H1 (cell line): ENCODE measurements around the gene AWAT1. TPM values are rescaled to one million over a fixed set of nuclear protein-coding genes. Genes with fewer than 3 reads are reported as not detected.
"Not testable (repeated sequence)": the region's sequence is repeated elsewhere in the genome, so short reads cannot be mapped to it uniquely, and the experiment has no call there.

ENCODE experiments used
- CTCF ChIA-PET: fragments of 300-600 bp; sonication (Branson Sonifier 250); formaldehyde crosslinking; loops from one replicate; lab custom pipeline; 2021; ENCODE audit not compliant: partially characterized antibody; lab: Charles Lee
- POLR2A ChIA-PET: fragments of 300-600 bp; sonication (Branson Sonifier 250); formaldehyde crosslinking; loops from one replicate; lab custom pipeline; 2021; ENCODE audit warnings: inconsistent platforms; ENCODE audit not compliant: partially characterized antibody; lab: Charles Lee
- DNase-seq, 2 experiments: peaks; one replicate each; pipeline versions ENCODE4 v3.0.0 to v3.0.0-alpha.2; 2010 to 2022; ENCODE audit warnings: low spot score in 2 of 2, low read depth in 1 of 2, mixed read lengths in 1 of 2
- FAIRE-seq: peaks from 2 replicates; lab custom pipeline; 2011; peaks lifted over from hg19 to GRCh38; lab: Jason Lieb, UNC
- H2AFZ ChIP-seq: 2 replicates; pipeline ENCODE4 v1.8.1; 2012; ENCODE audit warnings: low read length, inconsistent platforms
- H2AK5ac ChIP-seq: 2 replicates; pipeline ENCODE4 v1.6.1; 2013; ENCODE audit warnings: low read depth, low read length
- H2BK120ac ChIP-seq: replicated peaks from 2 replicates; pipeline ENCODE3; 2013; ENCODE audit warnings: low read depth, low read length, inconsistent platforms
- H2BK12ac ChIP-seq: 2 replicates; pipeline ENCODE4 v1.6.1; 2013; ENCODE audit warnings: low read depth, low read length
- H2BK15ac ChIP-seq: 2 replicates; pipeline ENCODE4 v1.6.1; 2013; ENCODE audit warnings: low read length
- H2BK20ac ChIP-seq: 2 replicates; pipeline ENCODE4 v1.6.1; 2013; ENCODE audit warnings: low read length
- H2BK5ac ChIP-seq: 2 replicates; pipeline ENCODE4 v1.6.1; 2013; ENCODE audit warnings: low read depth, low read length
- H3K14ac ChIP-seq: 2 replicates; pipeline ENCODE4 v1.6.1; 2013; ENCODE audit warnings: inconsistent platforms; ENCODE audit not compliant: insufficient read length
- H3K18ac ChIP-seq: 2 replicates; pipeline ENCODE4 v1.6.1; 2013; ENCODE audit warnings: low read length; ENCODE audit errors: extremely low read depth
- H3K23ac ChIP-seq: 2 replicates; pipeline ENCODE4 v1.6.1; 2013; ENCODE audit warnings: inconsistent platforms; ENCODE audit not compliant: insufficient read length
- H3K23me2 ChIP-seq: 2 replicates; pipeline ENCODE4 v1.6.1; 2013; ENCODE audit warnings: low read depth, low read length
- H3K27ac ChIP-seq: 2 replicates; pipeline ENCODE4 v1.6.1; 2011; ENCODE audit warnings: low read depth, low read length, inconsistent platforms
- H3K27me3 ChIP-seq, 4 experiments: replicated peaks in 1 of 4; 1 replicate in 1 of 4; 2 replicates in 3 of 4; pipeline versions ENCODE4 v1.6.1 to v1.8.1; 2011 to 2013; ENCODE audit warnings: low read length in 3 of 4, mild to moderate bottlenecking in 3 of 4, inconsistent platforms in 2 of 4, mixed read lengths in 2 of 4, moderate library complexity in 1 of 4; ENCODE audit not compliant: control insufficient read depth in 3 of 4, insufficient read depth in 3 of 4; ENCODE audit errors: extremely low read depth in 1 of 4
- H3K36me3 ChIP-seq, 4 experiments: 2 replicates each; pipeline versions ENCODE4 v1.6.1 to v1.8.1; 2011 to 2013; ENCODE audit warnings: mild to moderate bottlenecking in 4 of 4, low read length in 3 of 4, moderate library complexity in 2 of 4, control low read depth in 1 of 4, inconsistent platforms in 1 of 4; ENCODE audit not compliant: insufficient read depth in 4 of 4, control insufficient read depth in 2 of 4
- H3K4ac ChIP-seq: replicated peaks from 2 replicates; pipeline ENCODE3; 2013; ENCODE audit warnings: low read length, low read depth, mixed read lengths, inconsistent platforms; ENCODE audit not compliant: insufficient read length
- H3K4me1 ChIP-seq, 4 experiments: replicated peaks in 1 of 4; 1 replicate in 1 of 4; 2 replicates in 3 of 4; pipeline versions ENCODE4 v1.6.1 to v1.8.1; 2011 to 2013; ENCODE audit warnings: low read length in 3 of 4, inconsistent platforms in 2 of 4, mixed read lengths in 1 of 4; ENCODE audit not compliant: insufficient read depth in 4 of 4, control insufficient read depth in 3 of 4
- H3K4me2 ChIP-seq, 2 experiments: 2 replicates each; pipeline versions ENCODE4 v1.6.1 to v1.8.1; 2011 to 2013; ENCODE audit warnings: low read depth in 2 of 2, low read length in 2 of 2, control low read depth in 1 of 2, inconsistent platforms in 1 of 2, mild to moderate bottlenecking in 1 of 2; ENCODE audit not compliant: insufficient read depth in 1 of 2
- H3K4me3 ChIP-seq, 4 experiments: fragments of 200-600, 300-600 bp in 1 of 4; sonication (generic), shearing (Covaris generic), sonication (Bioruptor Twin) in 1 of 4; 2 replicates each; pipeline versions ENCODE4 v1.5.1 to v1.8.1; 2011 to 2016; ENCODE audit warnings: low read length in 4 of 4, low read depth in 3 of 4, control low read depth in 2 of 4, inconsistent platforms in 2 of 4, mild to moderate bottlenecking in 2 of 4, mixed read lengths in 1 of 4, moderate library complexity in 1 of 4; ENCODE audit not compliant: insufficient read depth in 2 of 4; ENCODE audit errors: extremely low read depth in 1 of 4
- H3K56ac ChIP-seq: replicated peaks from 2 replicates; pipeline ENCODE3; 2013; ENCODE audit warnings: low read depth, mild to moderate bottlenecking, mixed read lengths, low read length, inconsistent platforms; ENCODE audit not compliant: insufficient read length
- H3K79me1 ChIP-seq: 2 replicates; pipeline ENCODE4 v1.6.1; 2013; ENCODE audit warnings: low read depth, low read length, control low read depth
- H3K79me2 ChIP-seq, 2 experiments: 2 replicates each; pipeline versions ENCODE4 v1.6.1 to v1.8.1; 2012 to 2013; ENCODE audit warnings: low read length in 2 of 2, mild to moderate bottlenecking in 2 of 2, inconsistent platforms in 1 of 2; ENCODE audit not compliant: insufficient read depth in 2 of 2, control insufficient read depth in 1 of 2
- H3K9ac ChIP-seq, 4 experiments: replicated peaks in 1 of 4; 1 replicate in 1 of 4; 2 replicates in 3 of 4; pipeline versions ENCODE4 v1.6.1 to v1.8.1; 2011 to 2013; ENCODE audit warnings: low read depth in 3 of 4, low read length in 3 of 4, control low read depth in 2 of 4, mild to moderate bottlenecking in 2 of 4, moderate library complexity in 2 of 4, inconsistent platforms in 1 of 4; ENCODE audit errors: extremely low read depth in 1 of 4
- H3K9me3 ChIP-seq, 2 experiments: 2 replicates each; pipeline versions ENCODE4 v1.6.1 to v1.8.1; 2012 to 2013; ENCODE audit warnings: mild to moderate bottlenecking in 2 of 2, moderate library complexity in 2 of 2, control low read depth in 1 of 2, inconsistent platforms in 1 of 2, low read depth in 1 of 2, low read length in 1 of 2, mixed read lengths in 1 of 2; ENCODE audit not compliant: insufficient read depth in 2 of 2
- H4K20me1 ChIP-seq, 2 experiments: replicated peaks in 1 of 2; 2 replicates each; pipeline versions ENCODE3 to v1.8.1; 2011 to 2013; ENCODE audit warnings: inconsistent platforms in 2 of 2, low read length in 2 of 2, mild to moderate bottlenecking in 1 of 2; ENCODE audit not compliant: insufficient read depth in 2 of 2, control insufficient read depth in 1 of 2
- H4K5ac ChIP-seq: 2 replicates; pipeline ENCODE4 v1.6.1; 2013; ENCODE audit warnings: low read length, low read depth, mixed read lengths, inconsistent platforms; ENCODE audit not compliant: insufficient read length
- H4K8ac ChIP-seq: 2 replicates; pipeline ENCODE4 v1.8.0; 2013; ENCODE audit warnings: mild to moderate bottlenecking, moderate library complexity, low read length, inconsistent platforms; ENCODE audit not compliant: insufficient read depth; ENCODE audit errors: extremely low read depth
- H4K91ac ChIP-seq: replicated peaks from 2 replicates; pipeline ENCODE3; 2013; ENCODE audit warnings: low read length, mixed read lengths, inconsistent platforms; ENCODE audit not compliant: insufficient read length
- WGBS, 2 experiments: shearing (Covaris generic) in 1 of 2; methylation state at CpG; one replicate each; pipeline versions ENCODE4 v1.1.6 to v1.1.7; 2013 to 2015; ENCODE audit warnings: low lambda C conversion rate in 2 of 2, mixed read lengths in 2 of 2, inconsistent platforms in 1 of 2, low coverage in 1 of 2, missing lambda C conversion rate in 1 of 2; ENCODE audit not compliant: insufficient replicate concordance in 2 of 2, insufficient coverage in 1 of 2, insufficient read length in 1 of 2; ENCODE audit errors: extremely low coverage in 1 of 2, missing lambda C conversion rate in 1 of 2; 5-methylcytosine and 5-hydroxymethylcytosine counted together
- polyA plus RNA-seq, 7 experiments: library from polyadenylated mRNA; depleted of rRNA in 3 of 7; stranded (reverse) in 5 of 7; unstranded in 2 of 7; fragments of >200 nt in 5 of 7; fragments of 200-250 nt in 2 of 7; gene quantifications; 1 replicate in 5 of 7; 2 replicates in 1 of 7; 4 replicates in 1 of 7; pipeline versions ENCODE4 v1.2.1 to v1.2.3, GENCODE V29; 2011 to 2013; ENCODE audit warnings: missing spikeins in 2 of 7, mixed read lengths in 2 of 7
- total RNA-seq: library from RNA; stranded (reverse); fragmentation: NEBNext Ultra II Directional; extraction: Animal tissue kit (Norgen Biotek cat#: 25700); gene quantifications from 2 replicates; pipeline ENCODE4 v1.2.1, GENCODE V29; 2021

The AWAT1 gene
- total and polyA plus RNA-seq, 2 of the 8 experiments (the other 6 are each of a cell fraction or from before 2014, with no cell fraction given) = not detected

- H2BK120ac ChIP-seq, H4K5ac ChIP-seq, H2BK15ac ChIP-seq, H3K9ac ChIP-seq, H2BK20ac ChIP-seq, H3K27me3 ChIP-seq, H3K23me2 ChIP-seq, H3K79me1 ChIP-seq, H2BK5ac ChIP-seq, H2AK5ac ChIP-seq, H2AFZ ChIP-seq, H3K36me3 ChIP-seq, CTCF ChIA-PET, POLR2A ChIA-PET, FAIRE-seq, H2BK12ac ChIP-seq, H3K79me2 ChIP-seq, H3K27ac ChIP-seq, H4K20me1 ChIP-seq, H4K8ac ChIP-seq, H3K4ac ChIP-seq, H3K4me3 ChIP-seq, H3K56ac ChIP-seq, H3K23ac ChIP-seq, H3K4me2 ChIP-seq, H3K4me1 ChIP-seq, H3K18ac ChIP-seq, H3K9me3 ChIP-seq, H4K91ac ChIP-seq, H3K14ac ChIP-seq, DNase-seq: not testable (repeated sequence)
- WGBS, 2 experiments = 57% methylated on average over 1 of the region's 5 CpGs; no CpG with 5 or more reads in 1 of the 2 experiments
These were observed 9.1 kb downstream of the AWAT1 start for GRCh38 chrX:70243601-70244000.
